Erythroblast (primary cell): ENCODE data around the gene GEMIN4.
"Not testable (repeated sequence)": the region's sequence is repeated elsewhere in the genome, so short reads cannot be mapped to it uniquely, and the experiment has no call there.

Experiments
- GATA1 ChIP-seq: IDR thresholded peaks from 2 replicates; pipeline ENCODE4 v1.6.1; 2011; ENCODE audit warnings: low read depth, mild to moderate bottlenecking, control low read depth, low read length, moderate library complexity
- POLR2A ChIP-seq: IDR thresholded peaks from 2 replicates; pipeline ENCODE4 v1.6.1; 2011; ENCODE audit warnings: mild to moderate bottlenecking, low read length

DNA sequence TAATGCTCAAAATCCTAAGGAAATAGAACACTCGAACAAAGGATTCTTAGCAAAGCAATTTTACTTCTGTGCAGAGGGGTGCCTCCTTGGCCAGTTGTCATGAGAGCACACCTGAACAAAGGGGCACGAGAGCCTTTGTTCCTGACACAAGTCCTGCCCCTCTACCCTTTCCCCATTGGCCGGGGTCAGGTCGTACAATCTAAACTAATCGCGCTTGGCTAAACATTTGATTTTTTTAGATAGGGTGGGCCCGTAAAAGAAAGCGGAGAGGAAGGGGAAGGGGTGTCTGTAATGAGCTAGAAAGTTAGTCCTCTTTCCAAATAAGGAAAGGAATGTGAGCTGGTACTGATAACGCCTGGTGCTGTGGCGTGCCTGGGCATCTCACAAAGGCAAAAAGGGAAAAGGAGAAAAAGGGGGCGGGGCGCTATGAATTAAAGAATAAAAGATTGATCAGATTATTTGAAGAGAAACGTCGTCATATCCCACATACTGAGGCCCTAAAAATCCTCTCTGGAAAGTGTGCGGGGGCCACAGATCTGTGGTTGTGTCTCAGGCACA, 4.0 kb upstream of the GEMIN4 start:
- TF ChIP-seq POLR2A, GATA1: not testable (repeated sequence)
